ENCODE measurements around the gene POGLUT2. TPM values are rescaled to one million over a fixed set of nuclear protein-coding genes. Genes with fewer than 3 reads are reported as not detected.

The POGLUT2 gene
- total RNA-seq, 4 donors from 2014 or later: 1.8 to 5.5 (median 3.7) TPM

GRCh38 chr13:102814793-102815192 is 16.0 kb upstream of the POGLUT2 start:
- intact Hi-C loops (cut with DNase I; ENCODE audit: low total_unique reads): no loop called here
- 79 to 92% methylated on average over 6 of the region's 6 CpGs for WGBS, 2 donors
- no peak for DNase-seq (ENCODE audit: low spot score in 2 of 2)
- TF ChIP-seq POLR2A (IDR thresholded peaks at IDR 0.05): no peak
- no peak for TF ChIP-seq CTCF (IDR thresholded peaks at IDR 0.05)
- H3K4me3 ChIP-seq (ENCODE audit: low read depth, poor library complexity, severe bottlenecking): no peak overlapping the region

GRCh38 chr13:102814025-102814607 is 15.3 kb upstream of the POGLUT2 start:
- 83 to 89% methylated on average over 7 of the region's 7 CpGs for WGBS, 2 donors
- H3K4me3 ChIP-seq (ENCODE audit: low read depth, poor library complexity, severe bottlenecking): no peak overlapping the region
- intact Hi-C loops (cut with DNase I; ENCODE audit: low total_unique reads): no loop called here
- TF ChIP-seq CTCF (IDR thresholded peaks at IDR 0.05): no peak
- TF ChIP-seq POLR2A (IDR thresholded peaks at IDR 0.05): no peak
- DNase-seq (ENCODE audit: low spot score in 2 of 2): no peak

- TF ChIP-seq POLR2A (IDR thresholded peaks at IDR 0.05) (no peak), CTCF (IDR thresholded peaks at IDR 0.05) (no peak)
- H3K4me3 ChIP-seq (ENCODE audit: low read depth, poor library complexity, severe bottlenecking): no peak overlapping the region
- intact Hi-C loops (cut with DNase I; ENCODE audit: low total_unique reads): no loop called here
- DNase-seq (ENCODE audit: low spot score in 2 of 2): no peak
These were observed 14.0 kb upstream of the POGLUT2 start for GRCh38 chr13:102812611-102813287.

- no peak for DNase-seq (ENCODE audit: low spot score in 2 of 2)
- 96 to 97% methylated on average over 3 of the region's 3 CpGs for WGBS, 2 donors
- no peak for TF ChIP-seq CTCF (IDR thresholded peaks at IDR 0.05)
- no peak for TF ChIP-seq POLR2A (IDR thresholded peaks at IDR 0.05)
- intact Hi-C loops (cut with DNase I; ENCODE audit: low total_unique reads): no loop called here
- H3K4me3 ChIP-seq (ENCODE audit: low read depth, poor library complexity, severe bottlenecking): no peak overlapping the region
These were observed 8.9 kb upstream of the POGLUT2 start for GRCh38 chr13:102807699-102808098.

GRCh38 chr13:102805680-102806079 is 6.9 kb upstream of the POGLUT2 start:
- intact Hi-C loops (cut with DNase I; ENCODE audit: low total_unique reads): no loop called here
- H3K4me3 ChIP-seq (ENCODE audit: low read depth, poor library complexity, severe bottlenecking): no peak overlapping the region
- no peak for DNase-seq (ENCODE audit: low spot score in 2 of 2)
- WGBS, 2 donors: 96 to 97% methylated on average over 3 of the region's 3 CpGs
- TF ChIP-seq CTCF (IDR thresholded peaks at IDR 0.05) (no peak), POLR2A (IDR thresholded peaks at IDR 0.05) (no peak)
